Adrenal gland (tissue), 19 donors: ENCODE data around the gene DIP2C. TPM values are rescaled to one million over a fixed set of nuclear protein-coding genes. Genes with fewer than 3 reads are reported as not detected.

Source experiments
- DNase-seq, 7 donors: peaks; one replicate each; pipeline ENCODE4 v3.0.0-alpha.2; 2019 to 2020
- H3K27ac ChIP-seq, 5 donors: fragments of 200-600 bp; sonication (generic) in 4 of 5; 1 replicate in 3 of 5; 2 replicates in 2 of 5; pipeline versions ENCODE4 v1.5.1 to v1.8.0; 2016 to 2020; ENCODE audit warnings: mild to moderate bottlenecking in 1 of 5
- H3K27me3 ChIP-seq: fragments of 200-600 bp; 2 replicates; pipeline ENCODE4 v1.8.0; 2021
- H3K36me3 ChIP-seq, 2 donors: fragments of 200-600 bp; replicated peaks in 1 of 2; 1 replicate in 1 of 2; 2 replicates in 1 of 2; pipeline versions ENCODE4 v1.5.1 to v1.8.0; 2018 to 2022
- H3K4me1 ChIP-seq, 2 donors: fragments of 200-600 bp; replicated peaks in 1 of 2; 1 replicate in 1 of 2; 2 replicates in 1 of 2; pipeline versions ENCODE4 v1.5.1 to v1.8.0; 2018 to 2021
- H3K4me3 ChIP-seq, 4 donors: fragments of 200-600 bp; sonication (generic) in 3 of 4; one replicate each; pipeline ENCODE4 v1.5.1; 2016 to 2018
- H3K9me3 ChIP-seq, 3 donors: fragments of 200-600 bp; sonication (generic) in 1 of 3; replicated peaks in 1 of 3; 1 replicate in 2 of 3; 2 replicates in 1 of 3; pipeline versions ENCODE4 v1.5.1 to v1.8.0; 2016 to 2021
- CTCF ChIP-seq, 6 experiments: fragments of 450-650 bp in 4 of 6; fragments of 200-600 bp in 2 of 6; sonication (generic) in 1 of 6; IDR thresholded peaks; 1 replicate in 5 of 6; 2 replicates in 1 of 6; pipeline versions ENCODE4 v1.5.1 to v1.8.0; 2016 to 2021; ENCODE audit warnings: antibody characterized with exemption in 6 of 6, mild to moderate bottlenecking in 2 of 6, moderate library complexity in 1 of 6
- POLR2A ChIP-seq, 2 donors: fragments of 450-650 bp; IDR thresholded peaks; one replicate each; pipeline ENCODE4 v1.6.1; 2017; ENCODE audit warnings: antibody characterized with exemption in 2 of 2, mild to moderate bottlenecking in 2 of 2, moderate library complexity in 1 of 2
- WGBS, 4 donors: extraction: QIAGEN DNeasy Blood & Tissue Kit in 2 of 4; methylation state at CpG; one replicate each; pipeline versions ENCODE4 v1.1.5 to v1.1.7; 2013 to 2017; 5-methylcytosine and 5-hydroxymethylcytosine counted together
- intact Hi-C, 2 donors: fragments of 100-400 bp; cut with DNase I; formaldehyde crosslinking; loops; one replicate each; pipeline versions ENCODE4 v1.14.1 to v1.15.0; 2022 to 2023
- long read RNA-seq, 10 donors: library from polyadenylated mRNA in 3 of 10; unstranded in 2 of 10; stranded (forward) in 1 of 10; transcript quantifications; one replicate each; pipeline ENCODE4 v2.0.0 and lab custom pipeline, GENCODE V29; 2021 to 2026
- polyA plus RNA-seq, 3 donors: library from polyadenylated mRNA; stranded (reverse); fragments of 200-250 nt in 2 of 3; fragments of 350-450 nt in 1 of 3; fragmentation: Illumina TruSeq in 1 of 3; extraction: RNeasy Lipid Tissue Mini Kit (QIAGEN cat#74804) in 1 of 3; gene quantifications; one replicate each; pipeline ENCODE4 v1.2.3, GENCODE V29; 2013 to 2014
- total RNA-seq, 9 donors: library from RNA; depleted of rRNA in 4 of 9; stranded (reverse); fragments of >200 nt in 4 of 9; fragments of 120-200 nt in 1 of 9; fragmentation: NEBNext Ultra II Directional in 1 of 9; extraction: Animal tissue kit (Norgen Biotek cat#: 25700) in 1 of 9; gene quantifications; one replicate each; pipeline versions ENCODE4 v1.1.0 to v1.2.4, GENCODE V29; 2013 to 2023
- donor health status: healthy with polysubstance abuse.
- donor health status: Bipolar disorder and iron deficiency.
- donor health status: DM: yes; HTN: yes; CAD: no.
- donor health status: DM: no; HTN: no; CAD: no.
- donor health status: DM: no; HTN: no; CAD: no.
- donor health status: DM: yes; HTN: yes; CAD: no.

The DIP2C gene
- total RNA-seq (10 to 100 TPM in 8 of 9 donors, 1 to 10 TPM in 1; 4.8 to 23.9 (median 22.0) TPM), polyA plus RNA-seq (10 to 100 TPM in 1 of 3 donors, 1 to 10 TPM in 2; 5.9 to 12.2 (median 8.9) TPM)
- long read RNA-seq, donor 1, result 0 reads
- long read RNA-seq, donor 2, result 0 reads
- long read RNA-seq, donor 3, result 0 reads
- long read RNA-seq, donor 4, partial matches to known transcripts, result 1 of 6 reads
- long read RNA-seq, donor 4, other reads (novel, unspliced or antisense), result 5 of 6 reads
- long read RNA-seq, donor 5, partial matches to known transcripts, result 11 of 15 reads
- long read RNA-seq, donor 5, other reads (novel, unspliced or antisense), result 4 of 15 reads
- long read RNA-seq, donor 6, partial matches to known transcripts, result 1 of 5 reads
- long read RNA-seq, donor 6, other reads (novel, unspliced or antisense), result 4 of 5 reads
- long read RNA-seq, donor 7, result 0 reads
- long read RNA-seq, donor 8, partial matches to known transcripts, result 22 of 22 reads
- long read RNA-seq, donor 8, other reads (novel, unspliced or antisense), result 0 of 22 reads
- long read RNA-seq, donor 9, partial matches to known transcripts, result 7 of 7 reads
- long read RNA-seq, donor 9, other reads (novel, unspliced or antisense), result 0 of 7 reads
- long read RNA-seq, donor 10, result 0 reads

- peak within 1 kb of the TSS in 3 of 4 donors; percentile 25 to 65 (median 40) for H3K4me3 ChIP-seq
- peak; percentile 67 to 83 (median 80) for DNase-seq
- intact Hi-C loops, result loop anchor here (10.0 kb wide), 3 partner anchors 75 to 185 kb away; no protein-coding TSS in a partner anchor
- TF ChIP-seq CTCF (IDR thresholded peaks at IDR 0.05) (no peak), POLR2A (IDR thresholded peaks at IDR 0.05) (peak in 1 of 2 donors; percentile 66)
- H3K36me3 ChIP-seq, result no peaks in the 10 kb centered on the region
- H3K4me1 ChIP-seq, result peaks cover 3 to 13% of the 10 kb centered on the region in 2 donors
- WGBS, 4 donors, result 1 to 3% (median 1%) methylated on average over 15 to 122 of the region's 137 CpGs
- no peaks in the 10 kb centered on the region for H3K9me3 ChIP-seq
- H3K27ac ChIP-seq, result peak within 1 kb of the TSS in 4 of 5 donors; percentile 60 to 91 (median 79)
- H3K27me3 ChIP-seq, result no peaks in the 10 kb centered on the region
Observed at GRCh38 chr10:689452-690371, at the start of gene DIP2C. Gene DIP2C (minus strand): TSS chr10:689668. CDS start chr10:689578, 90 bp downstream.

- no peak overlapping the region for H3K4me3 ChIP-seq
- H3K36me3 ChIP-seq, result no peaks in the 10 kb centered on the region
- no peaks in the 10 kb centered on the region for H3K27me3 ChIP-seq
- 52 to 69% (median 66%) methylated on average over 3 of the region's 3 CpGs for WGBS, 4 donors
- DNase-seq, result no peak
- TF ChIP-seq POLR2A (IDR thresholded peaks at IDR 0.05) (no peak), CTCF (IDR thresholded peaks at IDR 0.05) (no peak)
- intact Hi-C loops, result no loop called here
- H3K4me1 ChIP-seq, result no peaks in the 10 kb centered on the region
- no peak overlapping the region for H3K27ac ChIP-seq
- no peaks in the 10 kb centered on the region for H3K9me3 ChIP-seq
Observed at GRCh38 chr10:734481-734880, 45.0 kb upstream of the DIP2C start.

- Histone ChIP-seq H3K4me3 (no peak overlapping the region), H3K36me3 (no peaks in the 10 kb centered on the region), H3K27me3 (no peaks in the 10 kb centered on the region), H3K27ac (no peak overlapping the region), H3K9me3 (no peaks in the 10 kb centered on the region), H3K4me1 (no peaks in the 10 kb centered on the region)
- DNase-seq, result no peak
- WGBS, 4 donors, result 74 to 80% (median 79%) methylated on average over 9 of the region's 9 CpGs
- TF ChIP-seq POLR2A (IDR thresholded peaks at IDR 0.05), result no peak
- TF ChIP-seq CTCF (IDR thresholded peaks at IDR 0.05), result no peak
- intact Hi-C loops, result no loop called here
Observed at GRCh38 chr10:733086-733485, 43.6 kb upstream of the DIP2C start.

GRCh38 chr10:729213-729612, 39.7 kb upstream of the DIP2C start:
- Histone ChIP-seq H3K27me3 (no peaks in the 10 kb centered on the region), H3K9me3 (no peaks in the 10 kb centered on the region), H3K4me3 (no peak overlapping the region), H3K4me1 (no peaks in the 10 kb centered on the region), H3K27ac (no peak overlapping the region), H3K36me3 (no peaks in the 10 kb centered on the region)
- no peak for DNase-seq
- intact Hi-C loops, result no loop called here
- TF ChIP-seq CTCF (IDR thresholded peaks at IDR 0.05) (no peak), POLR2A (IDR thresholded peaks at IDR 0.05) (no peak)
- 70 to 73% (median 72%) methylated on average over 8 of the region's 8 CpGs; no CpG with 5 or more reads in 1 of the 4 donors for WGBS, 4 donors
